Bronchial epithelial cell (primary cell): Measurements from ENCODE around the gene KRT79. TPM values are rescaled to one million over a fixed set of nuclear protein-coding genes. Genes with fewer than 3 reads are reported as not detected.

Source experiments
- DNase-seq: peaks from one replicate; pipeline ENCODE4 v3.0.0-alpha.2; 2010; ENCODE audit warnings: low read depth
- FAIRE-seq: peaks from 2 replicates; lab custom pipeline; 2011; peaks lifted over from hg19 to GRCh38; lab: Jason Lieb, UNC
- H3K27me3 ChIP-seq: 2 replicates; pipeline ENCODE4 v1.5.1; 2011; ENCODE audit warnings: low read length; ENCODE audit not compliant: control insufficient read depth, insufficient read depth
- H3K36me3 ChIP-seq: 2 replicates; pipeline ENCODE4 v1.5.1; 2011; ENCODE audit warnings: low read length; ENCODE audit not compliant: control insufficient read depth, insufficient read depth
- H3K4me3 ChIP-seq: 2 replicates; pipeline ENCODE4 v1.5.1; 2011; ENCODE audit warnings: mild to moderate bottlenecking, low read depth, low read length, control low read depth
- total RNA-seq: library from RNA; depleted of rRNA; stranded (reverse); fragments of >200 nt; gene quantifications from 2 replicates; pipeline ENCODE4 v1.2.1, GENCODE V29; 2014
- TF ChIP-seq, protein P1 (sequence below): IDR thresholded peaks from 2 replicates; pipeline ENCODE4 v1.5.1; 2011; ENCODE audit warnings: mild to moderate bottlenecking, moderate library complexity, low read length, control low read depth, inconsistent platforms; ENCODE audit not compliant: insufficient read depth, severe bottlenecking

Gene KRT79
- total RNA-seq, 1 donor from 2014 or later: under 0.01 TPM

DNA sequence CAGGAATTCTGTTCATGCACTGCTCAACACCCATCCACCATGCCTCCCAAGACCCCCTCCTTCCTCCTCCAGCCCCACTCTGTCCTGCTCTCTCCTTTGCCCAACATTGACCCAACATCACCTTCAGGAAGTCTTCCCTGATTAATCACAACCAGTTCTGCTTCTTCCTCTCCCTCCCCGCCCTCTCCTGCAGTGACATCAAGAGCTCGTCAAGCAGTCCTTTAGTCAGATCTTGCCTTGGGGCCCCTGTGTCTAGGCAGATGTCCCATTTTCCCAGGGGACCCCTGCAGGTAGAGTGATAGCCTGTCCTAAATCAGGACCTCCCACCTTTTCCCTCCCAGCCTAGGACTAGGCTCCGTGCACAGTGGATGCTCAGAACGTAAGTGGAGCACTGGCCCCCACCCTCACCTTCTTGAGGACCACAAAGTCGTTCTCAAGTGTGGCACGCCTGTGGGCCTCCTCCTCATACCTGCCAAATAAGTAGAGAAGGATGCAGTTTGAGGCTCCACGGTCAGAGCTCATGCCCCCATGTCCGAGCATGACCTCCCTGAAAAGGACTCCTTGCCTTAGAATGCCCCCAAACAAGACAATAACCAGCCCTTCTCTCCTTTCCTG lies 12.4 kb upstream of the KRT79 start:
- Histone ChIP-seq H3K36me3 (no peaks in the 10 kb centered on the region), H3K4me3 (no peak overlapping the region), H3K27me3 (no peaks in the 10 kb centered on the region)
- TF ChIP-seq, protein P1, sequence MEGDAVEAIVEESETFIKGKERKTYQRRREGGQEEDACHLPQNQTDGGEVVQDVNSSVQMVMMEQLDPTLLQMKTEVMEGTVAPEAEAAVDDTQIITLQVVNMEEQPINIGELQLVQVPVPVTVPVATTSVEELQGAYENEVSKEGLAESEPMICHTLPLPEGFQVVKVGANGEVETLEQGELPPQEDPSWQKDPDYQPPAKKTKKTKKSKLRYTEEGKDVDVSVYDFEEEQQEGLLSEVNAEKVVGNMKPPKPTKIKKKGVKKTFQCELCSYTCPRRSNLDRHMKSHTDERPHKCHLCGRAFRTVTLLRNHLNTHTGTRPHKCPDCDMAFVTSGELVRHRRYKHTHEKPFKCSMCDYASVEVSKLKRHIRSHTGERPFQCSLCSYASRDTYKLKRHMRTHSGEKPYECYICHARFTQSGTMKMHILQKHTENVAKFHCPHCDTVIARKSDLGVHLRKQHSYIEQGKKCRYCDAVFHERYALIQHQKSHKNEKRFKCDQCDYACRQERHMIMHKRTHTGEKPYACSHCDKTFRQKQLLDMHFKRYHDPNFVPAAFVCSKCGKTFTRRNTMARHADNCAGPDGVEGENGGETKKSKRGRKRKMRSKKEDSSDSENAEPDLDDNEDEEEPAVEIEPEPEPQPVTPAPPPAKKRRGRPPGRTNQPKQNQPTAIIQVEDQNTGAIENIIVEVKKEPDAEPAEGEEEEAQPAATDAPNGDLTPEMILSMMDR: no peak
- peak; percentile 40 for DNase-seq
- no peak for FAIRE-seq

GRCh38 chr12:52845946-52846345 lies 11.8 kb upstream of the KRT79 start:
- no peaks in the 10 kb centered on the region for H3K27me3 ChIP-seq
- H3K4me3 ChIP-seq: no peak overlapping the region
- DNase-seq: no peak
- FAIRE-seq: no peak
- H3K36me3 ChIP-seq: no peaks in the 10 kb centered on the region
- TF ChIP-seq, protein P1: no peak

DNA sequence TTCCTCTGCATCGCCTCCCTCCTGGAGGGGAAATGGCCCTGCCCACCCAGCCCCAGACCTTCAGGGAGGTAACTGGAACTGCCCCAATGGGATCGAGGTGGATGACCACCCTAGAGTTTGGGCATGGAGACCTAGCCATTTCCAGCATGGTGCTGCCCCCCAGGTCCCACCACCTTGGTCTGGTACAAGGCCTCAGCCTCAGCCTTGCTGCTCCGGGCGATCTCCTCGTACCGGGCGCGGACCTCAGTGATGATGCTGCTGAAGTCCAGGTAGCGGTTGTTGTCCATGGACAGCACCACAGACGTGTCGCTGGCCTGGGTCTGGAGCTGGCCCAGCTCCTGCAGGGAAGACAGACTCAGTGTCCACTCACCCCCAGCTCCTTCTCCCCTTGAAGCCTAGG lies 10.3 kb upstream of the KRT79 start:
- TF ChIP-seq, protein P1: no peak
- Histone ChIP-seq H3K4me3 (no peak overlapping the region), H3K27me3 (no peaks in the 10 kb centered on the region), H3K36me3 (no peaks in the 10 kb centered on the region)
- DNase-seq: no peak
- FAIRE-seq: no peak

- TF ChIP-seq, protein P1: no peak
- FAIRE-seq: no peak
- no peaks in the 10 kb centered on the region for H3K36me3 ChIP-seq
These were observed 5.5 kb upstream of the KRT79 start for GRCh38 chr12:52839436-52840105.

DNA sequence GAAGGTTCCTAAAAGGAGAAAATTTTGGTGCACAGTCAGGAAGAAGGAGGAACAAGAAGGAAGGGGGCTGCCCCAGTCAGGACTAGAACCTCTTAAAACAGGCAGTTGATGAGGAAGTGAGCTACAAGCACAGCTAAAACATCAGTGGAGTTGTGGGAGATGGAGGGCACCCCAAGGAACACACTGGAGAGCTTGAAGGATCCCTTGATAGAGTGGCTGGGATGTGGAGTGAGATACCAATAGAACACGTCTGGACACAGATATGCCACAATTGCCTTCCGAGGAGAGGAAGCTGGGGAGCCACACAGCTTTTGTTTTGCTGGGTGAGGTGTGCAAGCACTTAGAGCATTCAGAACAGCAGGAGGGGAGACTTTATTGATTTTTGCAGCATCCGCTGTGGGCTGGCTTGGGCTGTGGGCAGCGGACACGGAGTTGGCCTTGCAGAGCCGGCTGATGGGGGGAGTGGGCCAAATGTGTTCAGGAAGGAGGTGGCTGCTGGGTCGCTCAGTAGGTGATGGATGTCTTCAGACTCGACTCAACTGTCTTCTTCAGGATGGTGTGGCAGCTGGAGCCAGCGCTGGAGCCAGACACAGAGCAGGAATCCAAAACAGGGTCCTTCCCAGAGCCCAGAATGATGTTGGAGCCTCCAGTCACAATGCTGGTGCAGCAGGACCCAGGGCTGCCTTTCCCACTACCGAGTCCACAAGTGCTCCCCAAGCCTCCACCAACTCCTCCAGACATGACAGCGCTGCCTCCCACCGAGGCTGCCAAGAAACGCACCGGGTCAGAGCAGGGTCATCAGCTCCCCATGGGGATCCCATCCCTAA lies 4.7 kb upstream of the KRT79 start:
- Histone ChIP-seq H3K27me3 (no peaks in the 10 kb centered on the region), H3K36me3 (no peaks in the 10 kb centered on the region), H3K4me3 (no peak overlapping the region)
- TF ChIP-seq, protein P1: no peak
- FAIRE-seq: no peak
- no peak for DNase-seq

More at GRCh38 chr12:52839436-52840105, 5.5 kb upstream of the KRT79 start:
- Histone ChIP-seq H3K27me3 (no peaks in the 10 kb centered on the region), H3K4me3 (no peak overlapping the region)
- no peak for DNase-seq
